Superior temporal gyrus (tissue), 1 donor: ENCODE measurements around the gene PPP2R1B.

ENCODE experiments used
- DNase-seq: peaks from one replicate; pipeline ENCODE4 v3.0.0-alpha.2; 2016; ENCODE audit errors: extremely low spot score

The PPP2R1B gene

DNA sequence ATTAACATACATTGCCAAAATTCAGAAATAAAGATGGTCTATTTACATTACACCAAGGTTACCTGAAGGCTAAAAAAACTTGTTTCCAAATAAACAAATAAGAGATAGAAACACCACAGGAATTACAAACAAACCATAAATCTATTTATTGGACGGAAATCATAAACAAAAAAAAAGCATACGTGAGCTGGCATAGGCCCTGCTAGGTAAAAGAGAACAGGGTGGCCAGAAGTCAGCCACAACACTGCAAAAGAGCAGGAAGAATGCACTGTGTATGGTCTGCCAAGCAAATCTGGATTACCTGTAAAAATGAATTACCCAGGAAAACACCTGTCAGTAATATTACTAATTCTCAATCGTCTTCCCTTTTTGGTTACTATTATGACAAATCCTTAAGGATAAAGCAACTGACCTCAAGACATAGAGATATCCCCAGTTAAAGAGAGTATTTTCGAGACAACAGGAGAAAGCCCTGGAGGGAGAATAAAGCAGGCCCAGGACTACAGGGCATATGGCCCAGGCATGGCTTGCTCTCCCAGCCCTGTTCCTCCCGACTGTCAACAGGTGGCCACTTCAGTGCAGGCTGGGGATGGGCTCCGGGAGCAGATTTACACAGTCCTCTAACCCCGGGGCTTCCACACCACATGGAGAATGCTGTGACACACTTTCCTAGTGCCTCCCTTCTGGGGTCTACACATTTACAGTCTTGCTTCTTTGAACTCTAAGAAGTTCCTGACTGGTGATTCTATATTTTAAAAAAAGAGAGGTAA is 18.0 kb downstream of the PPP2R1B start:
- DNase-seq: no peak

DNA sequence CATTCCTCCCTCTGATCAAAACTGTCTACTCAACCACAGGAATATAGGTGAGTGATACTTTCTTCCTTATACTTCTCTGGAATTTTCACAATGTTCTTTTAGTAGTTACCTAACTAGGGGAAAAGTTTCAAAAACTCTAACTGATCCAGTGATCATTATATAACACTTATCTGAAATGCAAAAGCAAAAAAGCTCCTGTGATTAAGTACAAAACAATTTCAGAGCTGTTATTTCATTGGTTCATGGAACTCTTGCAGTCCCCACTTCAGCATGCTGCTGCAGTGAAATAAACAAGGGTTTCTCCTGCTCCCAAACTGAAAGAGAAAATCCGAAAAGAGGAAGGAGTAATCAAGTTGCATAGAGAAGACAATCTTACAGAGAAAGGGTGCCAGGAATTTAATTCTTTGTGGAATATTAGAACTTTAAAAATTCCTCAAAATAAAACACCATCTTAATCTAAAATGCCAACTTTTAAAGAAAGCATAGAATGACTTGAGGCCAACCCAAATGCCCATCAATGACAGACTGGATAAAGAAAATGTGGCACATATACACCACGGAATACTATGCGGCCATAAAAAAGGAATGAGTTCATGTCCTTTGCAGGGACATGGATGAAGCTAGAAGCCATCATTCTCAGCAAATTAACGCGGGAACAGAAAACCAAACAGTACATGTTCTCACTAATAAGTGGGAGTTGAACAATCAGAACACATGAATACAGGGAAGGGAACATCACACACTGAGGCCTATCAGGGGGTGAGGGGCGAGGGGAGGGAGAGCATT is 20.3 kb downstream of the PPP2R1B start:
- DNase-seq: no peak

DNA sequence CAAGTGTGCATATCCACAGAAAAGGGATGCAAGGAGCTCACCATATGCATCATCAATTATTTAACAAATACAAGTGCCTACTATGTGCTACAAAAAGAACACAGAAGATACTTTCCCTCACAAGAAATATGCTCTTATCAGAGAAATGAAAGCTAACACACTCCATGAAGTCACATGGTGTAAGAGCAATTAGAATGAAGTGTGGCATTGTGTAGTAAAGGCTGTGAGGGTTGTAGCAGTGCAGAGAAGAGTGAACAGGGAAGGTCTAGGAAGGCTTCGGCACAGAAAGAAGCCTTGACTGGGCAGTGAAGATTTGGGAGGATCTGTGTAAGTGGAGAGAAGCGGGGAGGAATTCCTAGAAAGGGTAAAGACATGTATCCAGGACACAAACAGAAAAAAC is 22.5 kb downstream of the PPP2R1B start:
- DNase-seq: no peak

DNA sequence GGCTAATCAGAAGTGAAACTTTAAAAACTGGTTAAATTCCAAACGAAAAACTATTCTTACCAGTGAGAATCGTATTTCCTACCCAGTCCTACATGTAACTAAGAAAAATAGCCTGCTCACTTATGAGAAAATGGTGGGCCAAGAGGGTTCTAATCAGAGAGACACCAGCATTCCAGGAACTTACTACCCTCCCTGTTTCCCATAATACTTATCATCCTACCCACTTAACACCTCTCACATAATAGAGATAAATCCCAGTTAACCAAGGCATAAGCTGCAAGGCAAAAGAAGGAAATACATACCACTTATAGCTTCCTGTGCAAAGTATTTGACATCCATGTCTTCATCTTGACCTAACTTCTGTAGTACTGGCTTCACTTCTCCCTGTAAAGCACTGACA is 24.4 kb downstream of the PPP2R1B start:
- no peak for DNase-seq

DNA sequence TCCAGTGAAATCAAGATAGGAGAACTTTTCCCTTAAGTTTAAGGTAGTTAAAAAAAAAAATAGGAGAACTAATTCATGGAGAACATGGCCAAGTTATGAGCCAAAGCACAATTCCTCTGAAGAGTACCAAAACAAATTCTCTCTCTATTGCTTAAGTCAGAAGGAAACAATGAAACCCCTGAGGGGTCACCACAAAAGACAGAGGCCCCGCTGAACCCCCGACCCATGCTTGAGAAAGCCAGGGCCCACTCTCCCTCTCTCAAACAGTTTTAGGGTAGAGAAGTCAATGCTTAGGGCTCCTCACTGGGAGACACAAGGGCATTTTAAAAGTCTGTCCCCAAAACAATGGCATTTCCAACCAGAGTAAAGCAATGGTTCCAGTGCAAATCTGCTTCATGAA is 26.9 kb downstream of the PPP2R1B start:
- DNase-seq: no peak

DNA sequence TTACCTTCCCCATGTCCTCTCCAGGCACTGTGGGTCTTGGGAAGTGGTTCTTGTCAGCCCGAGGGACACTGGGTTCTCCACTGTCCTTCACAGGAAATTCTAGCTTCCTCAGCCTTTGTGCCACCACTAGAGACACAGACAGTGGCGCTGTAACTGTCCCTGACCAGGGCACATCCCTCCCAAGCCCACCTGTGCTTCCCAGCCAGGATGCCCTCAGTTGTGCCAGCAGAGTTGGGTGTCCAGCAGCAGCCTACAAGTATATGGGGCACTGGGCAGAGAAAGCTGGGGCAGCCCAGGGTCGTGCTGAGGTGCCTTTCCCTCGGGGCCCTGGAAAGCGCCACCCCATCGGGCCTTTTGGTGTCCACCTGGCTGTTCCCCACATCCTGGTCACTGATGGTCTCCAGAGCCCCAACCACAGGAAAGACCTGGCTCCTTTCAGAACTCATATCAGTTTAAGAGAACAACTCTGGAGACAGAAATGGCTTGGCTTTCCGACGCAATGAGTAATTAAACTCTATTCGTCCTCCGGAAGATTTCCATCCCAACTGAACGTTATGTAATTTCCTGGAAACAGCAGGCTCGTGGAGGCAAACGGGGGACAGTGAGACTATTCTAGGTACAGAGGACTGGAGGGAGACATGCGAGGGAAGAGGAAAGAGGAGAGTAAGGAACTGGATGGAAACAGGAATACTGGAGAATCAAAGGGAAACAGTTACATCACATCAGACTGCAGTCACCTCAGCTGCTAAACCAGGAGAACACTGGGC is 28.6 kb downstream of the PPP2R1B start:
- DNase-seq: peak; percentile 87

DNA sequence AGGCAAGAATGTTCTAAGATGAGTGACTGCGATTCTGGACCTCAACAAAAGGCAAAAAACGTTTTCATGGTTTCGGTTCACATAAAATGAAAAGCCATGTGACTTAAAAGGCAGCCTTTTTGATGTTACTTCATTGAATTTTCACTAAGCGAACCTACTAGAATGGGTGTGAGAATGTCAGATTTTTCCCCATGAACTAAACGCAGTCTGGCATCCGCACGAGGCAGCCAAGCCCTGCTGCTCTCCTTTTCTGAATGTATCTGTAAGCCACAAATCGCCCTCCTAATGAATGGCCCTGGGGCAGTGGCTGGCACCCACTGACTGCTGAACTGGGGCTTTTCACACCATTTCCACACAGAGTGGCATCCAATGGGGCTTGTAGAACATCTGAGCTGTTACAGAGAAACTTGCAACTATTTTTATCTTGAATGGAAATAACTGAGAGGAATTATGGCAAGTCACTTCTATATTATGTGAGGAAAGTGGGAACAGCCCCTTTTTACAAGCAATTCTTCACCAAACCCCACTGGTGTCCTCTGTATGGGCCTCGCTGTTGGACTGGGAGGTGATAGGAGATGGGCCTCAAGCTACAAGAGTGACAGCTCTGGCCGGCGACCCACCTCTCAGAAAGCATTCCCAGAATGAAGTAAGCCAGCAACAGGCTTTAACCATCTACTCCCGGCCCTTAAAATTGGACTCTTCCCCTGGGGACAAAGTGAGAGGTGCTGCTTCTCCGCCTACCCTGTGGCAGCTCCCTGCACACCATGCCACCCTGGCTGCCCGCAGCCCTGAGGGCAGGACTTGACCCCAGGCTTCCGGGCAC is 29.4 kb downstream of the PPP2R1B start:
- no peak for DNase-seq

DNA sequence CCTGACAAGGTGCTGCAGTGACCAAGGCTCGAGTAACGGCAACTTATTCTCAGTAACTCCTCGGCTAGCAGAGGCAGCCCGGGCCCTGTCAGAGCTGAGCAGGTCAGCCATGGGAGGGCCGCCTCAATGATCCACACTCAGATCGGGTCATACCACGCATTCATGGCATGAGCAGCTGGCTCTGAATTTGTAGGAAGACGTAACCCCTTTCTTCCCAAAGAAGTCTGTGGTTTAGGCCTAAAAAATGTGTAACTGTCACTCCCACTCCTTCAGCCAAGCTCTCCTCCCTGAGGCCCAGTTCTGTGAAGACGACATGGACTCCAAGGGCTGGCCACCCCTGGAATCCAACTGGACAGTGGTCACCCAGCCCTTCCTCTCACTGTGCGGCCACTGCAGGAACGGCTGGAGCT is 30.0 kb downstream of the PPP2R1B start:
- no peak for DNase-seq

DNA sequence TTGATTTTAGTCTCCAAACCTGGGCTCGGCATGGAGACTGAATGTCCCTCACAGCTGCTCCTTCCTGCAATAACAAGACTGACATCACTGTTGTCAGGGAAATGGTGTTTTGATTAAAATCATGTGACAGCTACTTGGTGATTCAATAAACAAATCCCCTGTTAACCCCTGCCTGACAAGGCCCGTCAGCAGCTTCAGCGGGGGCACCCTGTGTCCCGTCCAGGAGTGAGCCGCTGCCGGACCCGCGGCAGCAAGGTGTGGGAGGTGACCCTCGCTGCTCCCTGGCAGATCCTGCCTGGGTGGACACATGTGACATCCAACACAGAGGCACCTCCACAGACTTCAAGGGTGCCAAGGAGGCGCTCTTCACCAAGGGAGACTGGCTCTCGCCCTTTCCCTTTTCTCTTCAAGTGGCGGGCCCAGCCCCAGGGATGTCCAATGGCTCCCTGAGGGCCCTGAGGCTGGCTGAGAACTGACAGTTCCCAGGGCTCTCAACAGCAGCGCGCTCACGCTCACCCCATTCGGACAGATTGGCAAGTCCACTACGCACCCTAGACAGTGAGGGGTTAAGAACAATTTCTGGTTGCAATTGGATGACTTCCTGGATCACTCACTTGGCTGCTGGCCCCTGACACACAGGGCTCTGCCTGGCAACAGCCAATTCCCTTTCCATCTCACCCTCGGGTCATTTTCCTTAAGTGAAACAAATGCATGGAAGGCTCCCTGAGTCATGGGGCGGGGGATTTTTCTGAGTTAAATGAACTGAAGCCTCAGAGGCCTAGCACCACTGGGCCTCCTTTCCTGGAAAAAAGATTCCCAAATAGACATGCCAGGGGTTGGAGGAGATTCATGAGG is 30.7 kb downstream of the PPP2R1B start:
- DNase-seq: peak; percentile 98

DNA sequence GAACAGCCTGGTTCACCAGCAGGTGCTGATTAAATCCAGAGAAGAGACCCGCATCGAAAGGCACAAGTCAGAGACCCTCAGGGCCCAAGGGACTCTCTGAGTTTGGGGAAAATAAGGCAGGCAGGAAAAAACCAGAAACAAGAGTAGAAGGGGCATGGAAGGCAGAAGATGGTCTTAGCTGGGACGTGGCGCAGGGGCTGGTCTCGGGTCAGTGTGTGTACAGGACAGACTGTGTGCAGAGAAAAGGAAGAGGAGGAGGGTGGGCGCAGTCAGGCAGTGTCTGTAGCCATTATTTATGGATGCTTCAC is 31.3 kb downstream of the PPP2R1B start:
- DNase-seq: no peak

DNA sequence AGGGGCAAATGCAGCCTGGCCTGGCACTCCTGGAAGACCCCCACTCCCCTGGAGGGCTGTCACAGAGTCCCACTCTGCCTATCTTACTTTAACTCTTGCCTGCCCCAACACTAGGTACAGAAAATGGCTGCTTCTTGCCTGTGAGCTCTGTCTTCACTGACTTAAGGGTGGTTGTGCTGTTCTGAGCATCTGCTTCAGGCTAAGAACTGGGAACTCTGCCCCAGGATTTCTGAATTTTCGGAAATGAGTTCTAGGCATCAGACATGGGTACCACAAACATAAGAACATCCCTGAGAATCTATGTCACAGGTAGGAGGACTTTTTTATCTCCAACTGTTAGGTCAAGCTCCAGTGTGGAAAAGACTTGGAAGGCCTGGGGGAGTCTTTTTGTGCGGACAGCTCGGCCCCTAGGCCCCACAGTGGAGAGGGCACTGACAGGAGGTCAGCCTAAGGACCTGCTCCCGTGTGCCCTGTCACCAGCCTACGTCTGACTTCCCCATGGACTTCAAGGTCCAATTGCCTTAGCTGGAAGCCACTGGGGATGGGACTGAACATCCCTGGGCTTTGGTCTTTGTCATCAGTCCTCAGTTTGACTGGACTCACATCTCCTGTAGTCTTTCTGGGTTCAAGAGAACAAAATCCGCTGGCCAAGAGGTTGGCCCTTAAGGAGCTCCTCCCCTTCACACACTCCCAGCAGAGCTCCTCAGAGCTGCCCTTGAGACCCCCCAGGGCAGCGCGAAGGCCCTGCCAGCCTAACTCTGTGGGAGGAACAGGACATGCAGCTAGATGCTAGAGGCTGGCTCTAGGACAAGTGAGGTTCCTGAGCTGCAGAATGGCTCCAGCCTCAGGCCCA is 31.9 kb downstream of the PPP2R1B start:
- DNase-seq: no peak

DNA sequence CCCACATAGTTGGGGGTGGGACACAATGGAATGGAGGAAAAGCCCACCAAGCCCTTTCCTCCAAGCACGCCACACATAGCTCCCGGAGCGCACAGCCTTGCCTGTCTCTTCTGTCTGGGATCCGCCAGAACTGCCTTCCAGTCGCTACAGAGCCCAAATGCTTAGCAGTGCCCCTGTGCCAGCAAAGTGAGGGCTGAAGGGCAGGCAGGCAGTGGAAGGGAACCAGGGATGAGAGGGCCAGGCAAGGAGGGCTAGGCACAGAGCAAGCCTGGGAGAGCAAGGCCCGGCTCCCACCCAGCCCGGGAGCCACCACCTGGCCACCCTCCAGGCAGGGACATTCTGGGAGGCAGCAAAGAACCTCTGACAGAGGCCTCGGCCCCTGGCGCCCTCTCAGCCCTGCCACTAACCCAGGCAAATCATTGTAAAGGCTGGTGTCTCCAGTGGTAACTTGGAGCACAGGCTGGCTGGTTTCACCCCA is 32.5 kb downstream of the PPP2R1B start:
- DNase-seq: no peak

DNA sequence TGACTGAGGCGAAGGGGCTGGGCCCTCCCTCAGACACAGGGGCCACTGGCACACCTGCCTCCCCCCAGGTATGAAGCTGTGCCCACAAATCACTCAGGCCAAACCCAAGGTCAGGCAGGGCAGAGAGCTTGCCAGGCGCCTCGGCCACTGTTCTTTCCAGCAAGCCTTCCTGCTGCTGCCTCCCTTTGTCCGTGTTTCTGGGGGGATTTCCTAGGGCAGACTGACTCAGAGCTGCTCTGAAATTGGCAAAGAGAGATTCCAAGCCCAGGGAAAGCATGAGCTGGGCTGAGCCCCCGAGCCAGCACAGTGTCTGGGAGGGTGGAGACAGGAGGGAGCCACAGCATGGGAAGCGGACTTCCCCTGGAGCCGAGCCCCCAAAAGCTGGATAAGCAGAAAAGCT is 33.2 kb downstream of the PPP2R1B start:
- no peak for DNase-seq

DNA sequence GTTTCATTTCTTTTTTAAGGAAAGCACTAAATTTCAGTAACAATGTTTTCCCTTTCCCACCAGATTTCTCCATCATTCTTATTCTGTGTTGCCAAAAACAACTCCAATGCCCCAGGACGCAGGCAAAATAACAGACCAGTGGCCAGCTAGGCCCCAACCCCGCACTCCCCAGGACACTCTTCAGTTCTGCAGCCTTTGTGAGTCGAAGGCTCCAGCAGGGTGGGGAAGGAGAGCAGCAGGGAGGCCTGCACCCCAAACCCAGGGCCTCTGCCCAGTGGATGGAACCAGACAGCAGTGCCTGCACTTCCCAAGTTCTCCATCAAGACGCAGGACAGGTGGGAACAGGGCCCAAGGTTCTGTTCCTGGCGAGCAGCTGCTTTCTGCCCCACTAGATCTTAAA is 34.4 kb downstream of the PPP2R1B start:
- DNase-seq: no peak

DNA sequence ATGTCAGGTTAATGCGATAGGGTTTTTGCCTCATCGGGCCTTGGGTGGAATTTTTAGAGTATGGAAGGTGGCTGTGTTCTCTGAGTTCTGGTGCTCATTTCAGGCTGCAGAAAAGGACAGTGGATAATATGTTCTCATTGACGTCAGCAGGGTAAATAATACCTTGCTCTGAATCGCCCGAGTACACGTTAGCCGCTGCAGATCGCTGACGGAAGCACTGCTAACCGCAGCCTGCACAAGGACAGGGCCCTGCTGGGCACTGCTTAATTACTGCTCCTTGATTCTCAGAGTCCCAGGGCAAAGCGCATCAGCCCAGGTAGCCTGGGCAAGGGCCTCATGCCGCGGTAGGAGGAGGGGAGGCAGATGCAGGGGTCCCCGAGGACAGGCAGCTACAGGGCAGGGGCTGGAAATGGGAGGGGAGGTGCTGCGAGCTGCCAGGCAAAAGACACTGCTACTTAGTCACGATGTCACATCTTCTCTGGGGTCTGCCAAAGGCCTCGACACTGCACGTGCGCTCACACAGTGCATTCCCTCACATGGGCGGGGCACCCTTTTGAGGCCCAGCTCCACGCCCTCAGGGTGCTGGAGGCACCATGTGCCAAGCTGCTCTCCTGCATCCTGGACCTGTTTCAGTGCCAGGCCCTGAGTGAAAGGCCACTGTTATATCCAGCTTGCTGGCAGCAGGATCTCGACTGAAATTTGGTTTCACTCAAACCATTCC is 35.2 kb downstream of the PPP2R1B start:
- no peak for DNase-seq

DNA sequence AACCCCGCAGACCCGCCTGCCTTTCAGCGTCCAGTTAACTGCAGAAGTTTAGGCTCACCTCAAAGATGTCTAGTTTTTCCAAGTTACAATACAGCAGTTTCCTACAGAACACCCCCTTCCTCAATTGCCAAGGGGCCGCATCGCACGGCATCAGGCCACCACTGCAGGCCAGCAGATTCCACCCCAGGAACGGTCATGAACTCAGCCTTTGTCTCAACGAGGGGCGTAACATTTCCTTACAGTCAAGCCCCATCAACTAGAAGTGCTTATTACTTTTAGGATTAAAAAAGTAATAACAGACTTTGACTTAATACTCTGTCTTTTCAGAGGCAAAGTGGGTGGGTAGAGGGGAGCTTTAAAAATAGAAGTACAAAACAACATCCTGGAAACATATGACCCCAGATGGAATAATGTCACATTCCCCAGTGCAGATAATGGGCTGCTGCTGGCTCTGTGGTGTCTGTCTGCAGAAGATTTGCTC is 36.3 kb downstream of the PPP2R1B start:
- no peak for DNase-seq

DNA sequence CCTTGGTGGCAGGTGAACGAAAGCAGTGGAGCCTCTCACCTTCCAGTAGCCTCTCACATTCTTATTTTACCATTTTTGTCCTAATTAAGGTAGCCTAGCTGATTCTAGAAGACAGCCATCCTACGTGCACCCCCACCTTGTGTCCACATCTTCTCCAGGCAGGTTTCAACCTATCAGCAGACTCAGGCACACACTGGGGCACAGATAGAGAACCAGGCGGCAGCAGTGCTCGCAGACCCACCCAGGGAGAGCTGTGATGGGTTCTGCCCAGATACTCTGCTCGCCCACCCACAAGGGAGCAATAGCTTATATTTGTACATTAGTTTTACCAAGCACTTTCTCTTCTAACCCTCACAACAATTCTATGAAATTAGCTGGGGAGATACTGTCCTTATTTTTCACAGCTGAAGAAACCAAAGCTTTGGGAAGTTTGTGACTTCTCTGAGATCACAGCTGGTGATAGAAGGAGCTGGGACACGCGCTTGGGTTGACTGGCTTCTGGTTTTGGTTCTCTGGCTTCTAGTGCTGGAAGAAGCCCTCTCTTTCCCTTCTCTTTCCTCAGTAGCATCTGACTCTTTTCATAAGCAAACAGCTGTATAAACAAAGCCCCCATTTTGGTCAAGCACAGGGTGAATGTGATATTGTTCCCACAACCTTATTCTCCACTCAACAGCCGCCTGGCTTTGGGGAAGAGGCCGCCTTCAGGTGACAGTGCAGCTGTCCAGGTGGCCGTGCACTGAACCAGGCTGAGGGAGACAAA is 36.9 kb downstream of the PPP2R1B start:
- no peak for DNase-seq

DNA sequence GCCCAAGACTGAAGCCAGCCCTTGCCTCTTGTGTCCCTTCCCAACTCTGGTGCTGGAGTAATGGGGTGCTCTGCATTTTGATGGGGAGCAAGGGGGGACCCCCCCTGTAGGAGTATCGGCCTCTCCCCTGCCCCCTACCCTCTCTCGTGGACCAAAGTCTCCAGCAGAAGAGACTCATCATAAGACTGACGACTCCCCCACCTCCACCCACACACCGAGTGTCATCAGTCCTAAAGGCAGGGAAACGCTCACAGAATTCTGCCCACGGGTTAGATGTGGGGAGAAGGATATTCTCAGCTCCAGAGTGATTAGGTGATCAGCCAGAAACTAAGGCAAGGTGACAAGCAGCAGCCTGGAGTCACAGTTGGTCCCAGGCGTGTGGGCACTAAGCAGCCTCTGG is 38.8 kb downstream of the PPP2R1B start:
- no peak for DNase-seq
